ENCODE measurements around the gene TSSC4. TPM values are rescaled to one million over a fixed set of nuclear protein-coding genes. Genes with fewer than 3 reads are reported as not detected.

Gene TSSC4
- total RNA-seq, 6 donors from 2014 or later = 28.9 to 69.4 (median 50.3) TPM

DNA sequence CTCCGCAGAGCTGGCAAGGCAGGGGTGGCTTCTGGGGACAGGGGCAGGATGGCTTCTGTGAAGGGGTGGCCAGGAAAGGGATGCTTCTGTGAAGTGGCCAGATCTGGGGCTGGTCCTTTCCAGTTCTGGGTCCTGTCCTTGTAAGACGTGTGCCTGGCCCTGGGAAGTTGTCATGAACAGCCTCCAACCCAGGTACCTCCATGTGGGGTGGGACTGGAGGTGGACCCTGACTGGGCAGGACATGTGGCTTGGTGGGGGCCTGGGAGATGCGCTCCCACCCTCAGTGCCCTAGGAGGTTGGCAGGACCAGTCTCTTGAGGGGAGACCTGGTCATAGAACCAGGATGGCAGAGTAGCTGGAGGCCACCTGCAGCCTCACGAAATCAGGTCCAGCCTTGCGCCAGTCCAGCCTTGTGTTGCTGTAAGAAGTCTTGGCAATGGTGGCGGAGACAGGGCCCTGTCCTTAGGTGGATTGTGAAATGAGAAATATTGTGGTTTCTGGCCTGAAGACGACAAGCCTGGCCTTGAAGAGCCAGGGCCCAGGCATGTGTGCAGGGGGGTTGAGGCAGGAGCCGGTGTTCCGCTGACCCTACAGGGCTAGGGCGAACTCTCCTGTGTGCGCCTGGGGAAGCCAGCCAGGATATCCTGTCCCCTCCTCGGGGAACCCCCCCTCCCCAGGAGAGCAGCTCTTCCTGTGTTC, 46.9 kb downstream of the TSSC4 start:
- 40 to 52% methylated on average over 9 to 12 of the region's 12 CpGs for WGBS, 2 donors
- peak overlapping the region in 1 of 4 donors; percentile 58 for H3K4me3 ChIP-seq
- ATAC-seq (ENCODE audit: low FRiP score in 2 of 2) (no peak), DNase-seq (peak in 1 of 2 donors; percentile 45)
- H3K36me3 ChIP-seq = no peaks in the 10 kb centered on the region
- peak overlapping the region; percentile 37 to 87 (median 76) for H3K27ac ChIP-seq
- H3K27me3 ChIP-seq = no peaks in the 10 kb centered on the region
- H3K4me1 ChIP-seq = peaks cover 25 to 47% (median 31%) of the 10 kb centered on the region in 4 donors
- TF ChIP-seq POLR2A (IDR thresholded peaks at IDR 0.05) (no peak), POLR2AphosphoS5 (IDR thresholded peaks at IDR 0.05) (no peak), EP300 (IDR thresholded peaks at IDR 0.05) (no peak)
- TF ChIP-seq, protein P1, sequence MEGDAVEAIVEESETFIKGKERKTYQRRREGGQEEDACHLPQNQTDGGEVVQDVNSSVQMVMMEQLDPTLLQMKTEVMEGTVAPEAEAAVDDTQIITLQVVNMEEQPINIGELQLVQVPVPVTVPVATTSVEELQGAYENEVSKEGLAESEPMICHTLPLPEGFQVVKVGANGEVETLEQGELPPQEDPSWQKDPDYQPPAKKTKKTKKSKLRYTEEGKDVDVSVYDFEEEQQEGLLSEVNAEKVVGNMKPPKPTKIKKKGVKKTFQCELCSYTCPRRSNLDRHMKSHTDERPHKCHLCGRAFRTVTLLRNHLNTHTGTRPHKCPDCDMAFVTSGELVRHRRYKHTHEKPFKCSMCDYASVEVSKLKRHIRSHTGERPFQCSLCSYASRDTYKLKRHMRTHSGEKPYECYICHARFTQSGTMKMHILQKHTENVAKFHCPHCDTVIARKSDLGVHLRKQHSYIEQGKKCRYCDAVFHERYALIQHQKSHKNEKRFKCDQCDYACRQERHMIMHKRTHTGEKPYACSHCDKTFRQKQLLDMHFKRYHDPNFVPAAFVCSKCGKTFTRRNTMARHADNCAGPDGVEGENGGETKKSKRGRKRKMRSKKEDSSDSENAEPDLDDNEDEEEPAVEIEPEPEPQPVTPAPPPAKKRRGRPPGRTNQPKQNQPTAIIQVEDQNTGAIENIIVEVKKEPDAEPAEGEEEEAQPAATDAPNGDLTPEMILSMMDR (IDR thresholded peaks at IDR 0.05) = no peak
- no peaks in the 10 kb centered on the region for H3K9me3 ChIP-seq

- Histone ChIP-seq H3K4me1 (peaks cover 25 to 46% (median 31%) of the 10 kb centered on the region in 4 donors), H3K27ac (peak overlapping the region in 3 of 4 donors; percentile 72 to 87 (median 79)), H3K4me3 (no peak overlapping the region), H3K27me3 (no peaks in the 10 kb centered on the region), H3K9me3 (no peaks in the 10 kb centered on the region), H3K36me3 (no peaks in the 10 kb centered on the region)
- 72 to 79% methylated on average over 6 to 10 of the region's 10 CpGs for WGBS, 2 donors
- no peak for DNase-seq
- no peak for ATAC-seq (ENCODE audit: low FRiP score in 2 of 2)
- TF ChIP-seq EP300 (IDR thresholded peaks at IDR 0.05) = no peak
- TF ChIP-seq POLR2AphosphoS5 (IDR thresholded peaks at IDR 0.05) = no peak
- no peak for TF ChIP-seq POLR2A (IDR thresholded peaks at IDR 0.05)
- TF ChIP-seq, protein P1 (IDR thresholded peaks at IDR 0.05) = no peak
These were observed 47.6 kb downstream of the TSSC4 start for GRCh38 chr11:2447951-2448650.

- Histone ChIP-seq H3K4me3 (no peak overlapping the region), H3K27ac (no peak overlapping the region), H3K4me1 (peaks cover 25 to 39% (median 31%) of the 10 kb centered on the region in 4 donors), H3K27me3 (no peaks in the 10 kb centered on the region), H3K36me3 (no peaks in the 10 kb centered on the region), H3K9me3 (no peaks in the 10 kb centered on the region)
- no peak for TF ChIP-seq EP300 (IDR thresholded peaks at IDR 0.05)
- no peak for TF ChIP-seq POLR2A (IDR thresholded peaks at IDR 0.05)
- TF ChIP-seq POLR2AphosphoS5 (IDR thresholded peaks at IDR 0.05) = no peak
- TF ChIP-seq, protein P1 (IDR thresholded peaks at IDR 0.05) = no peak
- ATAC-seq (ENCODE audit: low FRiP score in 2 of 2) (no peak), DNase-seq (no peak)
- WGBS, 2 donors = 95 to 100% methylated on average over 6 to 21 of the region's 21 CpGs
These were observed 48.4 kb downstream of the TSSC4 start for GRCh38 chr11:2448661-2449547.

- no peak for DNase-seq
- H3K27ac ChIP-seq = no peak overlapping the region
- ATAC-seq (ENCODE audit: low FRiP score in 2 of 2) = no peak
- H3K9me3 ChIP-seq = no peaks in the 10 kb centered on the region
- no peak overlapping the region for H3K4me3 ChIP-seq
- TF ChIP-seq POLR2A (IDR thresholded peaks at IDR 0.05) (no peak), POLR2AphosphoS5 (IDR thresholded peaks at IDR 0.05) (no peak), EP300 (IDR thresholded peaks at IDR 0.05) (no peak)
- TF ChIP-seq, protein P1 (IDR thresholded peaks at IDR 0.05) = no peak
- no peaks in the 10 kb centered on the region for H3K27me3 ChIP-seq
- no peaks in the 10 kb centered on the region for H3K36me3 ChIP-seq
- H3K4me1 ChIP-seq = peaks cover 25 to 33% (median 29%) of the 10 kb centered on the region in 4 donors
- 87 to 90% methylated on average over 8 to 20 of the region's 26 CpGs for WGBS, 2 donors
These were observed 49.2 kb downstream of the TSSC4 start for GRCh38 chr11:2449548-2450320.
